Effector CD4-positive, alpha-beta T cell (primary cell): ENCODE results near the gene PCDHA7. TPM values are rescaled to one million over a fixed set of nuclear protein-coding genes. Genes with fewer than 3 reads are reported as not detected.
"Not testable (repeated sequence)": the region's sequence is repeated elsewhere in the genome, so short reads cannot be mapped to it uniquely, and the experiment has no call there.

Experiments
- DNase-seq: peaks from one replicate; pipeline ENCODE4 v3.0.0-alpha.2; 2020
- total RNA-seq: gene quantifications from one replicate; lab custom pipeline; 2026; lab: John Stamatoyannopoulos, UW

Gene PCDHA7
- total RNA-seq, result not detected

GRCh38 chr5:140833993-140834392 lies at the start of gene PCDHA7:
Gene PCDHA7 (plus strand): TSS chr5:140834269. CDS start chr5:140834384, 115 bp downstream.
- DNase-seq, result no peak

GRCh38 chr5:140785905-140786686 lies 48.0 kb upstream of the PCDHA7 start, which contains the start of gene PCDHA1:
Gene PCDHA1 (plus strand): TSS chr5:140786140.
- no peak for DNase-seq

- DNase-seq, result not testable (repeated sequence)
Observed at GRCh38 chr5:140787422-140787821, 46.6 kb upstream of the PCDHA7 start.

GRCh38 chr5:140787849-140788504 lies 46.1 kb upstream of the PCDHA7 start:
- not testable (repeated sequence) for DNase-seq

GRCh38 chr5:140791089-140791488 lies 43.0 kb upstream of the PCDHA7 start:
- DNase-seq, result no peak

GRCh38 chr5:140794595-140795258 lies 39.3 kb upstream of the PCDHA7 start, which contains the start of gene PCDHA2:
Gene PCDHA2 (plus strand): TSS chr5:140794852.
- DNase-seq, result no peak

GRCh38 chr5:140795259-140795641 lies 38.8 kb upstream of the PCDHA7 start:
- DNase-seq, result no peak

GRCh38 chr5:140796072-140796717 lies 37.9 kb upstream of the PCDHA7 start:
- DNase-seq, result not testable (repeated sequence)

- DNase-seq, result no peak
Observed at GRCh38 chr5:140796718-140797095, 37.4 kb upstream of the PCDHA7 start.

- DNase-seq, result no peak
Observed at GRCh38 chr5:140800816-140801493, 33.1 kb upstream of the PCDHA7 start, which contains the start of gene PCDHA3. Gene PCDHA3 (plus strand): TSS chr5:140801057.

- DNase-seq, result no peak
Observed at GRCh38 chr5:140801494-140801841, 32.6 kb upstream of the PCDHA7 start.

GRCh38 chr5:140802381-140802780 lies 31.7 kb upstream of the PCDHA7 start:
- not testable (repeated sequence) for DNase-seq

GRCh38 chr5:140802781-140803271 lies 31.2 kb upstream of the PCDHA7 start:
- DNase-seq, result no peak

GRCh38 chr5:140806834-140807775 lies 27.0 kb upstream of the PCDHA7 start, which contains the start of gene PCDHA4:
Gene PCDHA4 (plus strand): TSS chr5:140807068.
- DNase-seq, result no peak

GRCh38 chr5:140808241-140808888 lies 25.7 kb upstream of the PCDHA7 start:
- DNase-seq, result not testable (repeated sequence)

- no peak for DNase-seq
Observed at GRCh38 chr5:140808889-140809291, 25.2 kb upstream of the PCDHA7 start.

- no peak for DNase-seq
Observed at GRCh38 chr5:140821375-140822280, 12.4 kb upstream of the PCDHA7 start, which contains the start of gene PCDHA5. Gene PCDHA5 (plus strand): TSS chr5:140821613.

- DNase-seq, result no peak
Observed at GRCh38 chr5:140822281-140822629, 11.8 kb upstream of the PCDHA7 start.

GRCh38 chr5:140822969-140823368 lies 11.1 kb upstream of the PCDHA7 start:
- DNase-seq, result not testable (repeated sequence)
